ENCODE results near the gene ATRAID.
"Not testable (repeated sequence)": the region's sequence is repeated elsewhere in the genome, so short reads cannot be mapped to it uniquely, and the experiment has no call there.

Gene ATRAID

GRCh38 chr2:27175330-27175729 is 36.5 kb upstream of the ATRAID start:
- Histone ChIP-seq H3K9ac (ENCODE audit: low read length) (no peak overlapping the region), H3K27me3 (replicated peaks; ENCODE audit: insufficient read depth, low read length) (no peaks in the 10 kb centered on the region), H3K27ac (ENCODE audit: low read length) (no peak overlapping the region), H2AFZ (ENCODE audit: low read length) (no peak overlapping the region), H4K20me1 (ENCODE audit: insufficient read depth, low read length) (no peaks in the 10 kb centered on the region), H3K9me3 (replicated peaks; ENCODE audit: insufficient read depth, low read length) (no peaks in the 10 kb centered on the region), H3F3A (ENCODE audit: insufficient read depth, low read length) (no peaks in the 10 kb centered on the region), H3K79me2 (ENCODE audit: low read length) (no peaks in the 10 kb centered on the region), H3K4me2 (ENCODE audit: low read depth, low read length) (no peak overlapping the region), H3K4me3 (ENCODE audit: low read length) (no peak overlapping the region), H3K36me3 (replicated peaks; ENCODE audit: insufficient read depth, low read length) (no peaks in the 10 kb centered on the region), H3K4me1 (ENCODE audit: low read length) (peaks cover 14% of the 10 kb centered on the region), H3K9me2 (replicated peaks; ENCODE audit: insufficient read depth, low read length) (no peaks in the 10 kb centered on the region)
- TF ChIP-seq, protein P1, sequence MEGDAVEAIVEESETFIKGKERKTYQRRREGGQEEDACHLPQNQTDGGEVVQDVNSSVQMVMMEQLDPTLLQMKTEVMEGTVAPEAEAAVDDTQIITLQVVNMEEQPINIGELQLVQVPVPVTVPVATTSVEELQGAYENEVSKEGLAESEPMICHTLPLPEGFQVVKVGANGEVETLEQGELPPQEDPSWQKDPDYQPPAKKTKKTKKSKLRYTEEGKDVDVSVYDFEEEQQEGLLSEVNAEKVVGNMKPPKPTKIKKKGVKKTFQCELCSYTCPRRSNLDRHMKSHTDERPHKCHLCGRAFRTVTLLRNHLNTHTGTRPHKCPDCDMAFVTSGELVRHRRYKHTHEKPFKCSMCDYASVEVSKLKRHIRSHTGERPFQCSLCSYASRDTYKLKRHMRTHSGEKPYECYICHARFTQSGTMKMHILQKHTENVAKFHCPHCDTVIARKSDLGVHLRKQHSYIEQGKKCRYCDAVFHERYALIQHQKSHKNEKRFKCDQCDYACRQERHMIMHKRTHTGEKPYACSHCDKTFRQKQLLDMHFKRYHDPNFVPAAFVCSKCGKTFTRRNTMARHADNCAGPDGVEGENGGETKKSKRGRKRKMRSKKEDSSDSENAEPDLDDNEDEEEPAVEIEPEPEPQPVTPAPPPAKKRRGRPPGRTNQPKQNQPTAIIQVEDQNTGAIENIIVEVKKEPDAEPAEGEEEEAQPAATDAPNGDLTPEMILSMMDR (IDR thresholded peaks at IDR 0.05; ENCODE audit: low read length) = no peak
- TF ChIP-seq EZH2phosphoT487 (IDR thresholded peaks at IDR 0.05; ENCODE audit: low read length) (no peak), EZH2 (optimal IDR thresholded peaks at IDR 0.05; ENCODE audit: low read depth, low read length) (no peak)
- no peak for DNase-seq

- not testable (repeated sequence) for H4K20me1 ChIP-seq (ENCODE audit: insufficient read depth, low read length); H3K27me3 ChIP-seq (replicated peaks; ENCODE audit: insufficient read depth, low read length); H3K9me2 ChIP-seq (replicated peaks; ENCODE audit: insufficient read depth, low read length); H3K79me2 ChIP-seq (ENCODE audit: low read length); H3K4me2 ChIP-seq (ENCODE audit: low read depth, low read length); H3K4me3 ChIP-seq (ENCODE audit: low read length); H3F3A ChIP-seq (ENCODE audit: insufficient read depth, low read length); H3K9ac ChIP-seq (ENCODE audit: low read length); H3K9me3 ChIP-seq (replicated peaks; ENCODE audit: insufficient read depth, low read length); H3K27ac ChIP-seq (ENCODE audit: low read length); H3K36me3 ChIP-seq (replicated peaks; ENCODE audit: insufficient read depth, low read length); H2AFZ ChIP-seq (ENCODE audit: low read length); DNase-seq
- H3K4me1 ChIP-seq (ENCODE audit: low read length) = peaks cover 14% of the 10 kb centered on the region
Measured at GRCh38 chr2:27175781-27176180, 36.1 kb upstream of the ATRAID start.

- H3K9ac ChIP-seq (ENCODE audit: low read length) = no peak overlapping the region
- no peak for DNase-seq
- H4K20me1 ChIP-seq (ENCODE audit: insufficient read depth, low read length) = no peaks in the 10 kb centered on the region
- H3K4me1 ChIP-seq (ENCODE audit: low read length) = peaks cover 14% of the 10 kb centered on the region
- no peaks in the 10 kb centered on the region for H3K79me2 ChIP-seq (ENCODE audit: low read length)
- TF ChIP-seq EZH2 (optimal IDR thresholded peaks at IDR 0.05; ENCODE audit: low read depth, low read length) (no peak), EZH2phosphoT487 (IDR thresholded peaks at IDR 0.05; ENCODE audit: low read length) (no peak)
- TF ChIP-seq, protein P1 (IDR thresholded peaks at IDR 0.05; ENCODE audit: low read length) = no peak
- H3K9me3 ChIP-seq (replicated peaks; ENCODE audit: insufficient read depth, low read length) = no peaks in the 10 kb centered on the region
- no peaks in the 10 kb centered on the region for H3K9me2 ChIP-seq (replicated peaks; ENCODE audit: insufficient read depth, low read length)
- H3K4me3 ChIP-seq (ENCODE audit: low read length) = no peak overlapping the region
- no peaks in the 10 kb centered on the region for H3F3A ChIP-seq (ENCODE audit: insufficient read depth, low read length)
- H2AFZ ChIP-seq (ENCODE audit: low read length) = no peak overlapping the region
- no peak overlapping the region for H3K4me2 ChIP-seq (ENCODE audit: low read depth, low read length)
- H3K36me3 ChIP-seq (replicated peaks; ENCODE audit: insufficient read depth, low read length) = no peaks in the 10 kb centered on the region
- H3K27ac ChIP-seq (ENCODE audit: low read length) = no peak overlapping the region
- H3K27me3 ChIP-seq (replicated peaks; ENCODE audit: insufficient read depth, low read length) = no peaks in the 10 kb centered on the region
Measured at GRCh38 chr2:27177441-27178351, 34.1 kb upstream of the ATRAID start.

- H3K4me3 ChIP-seq (ENCODE audit: low read length) = no peak overlapping the region
- no peak for DNase-seq
- no peaks in the 10 kb centered on the region for H3F3A ChIP-seq (ENCODE audit: insufficient read depth, low read length)
- H3K9ac ChIP-seq (ENCODE audit: low read length) = no peak overlapping the region
- no peaks in the 10 kb centered on the region for H3K36me3 ChIP-seq (replicated peaks; ENCODE audit: insufficient read depth, low read length)
- H3K79me2 ChIP-seq (ENCODE audit: low read length) = no peaks in the 10 kb centered on the region
- peak overlapping the region; percentile 25; the same call in 1 of the 2 replicates for H3K4me2 ChIP-seq (ENCODE audit: low read depth, low read length)
- H3K9me3 ChIP-seq (replicated peaks; ENCODE audit: insufficient read depth, low read length) = no peaks in the 10 kb centered on the region
- H3K27ac ChIP-seq (ENCODE audit: low read length) = no peak overlapping the region
- no peak for TF ChIP-seq EZH2phosphoT487 (IDR thresholded peaks at IDR 0.05; ENCODE audit: low read length)
- no peak for TF ChIP-seq EZH2 (optimal IDR thresholded peaks at IDR 0.05; ENCODE audit: low read depth, low read length)
- TF ChIP-seq, protein P1 (IDR thresholded peaks at IDR 0.05; ENCODE audit: low read length) = no peak
- no peaks in the 10 kb centered on the region for H4K20me1 ChIP-seq (ENCODE audit: insufficient read depth, low read length)
- H3K9me2 ChIP-seq (replicated peaks; ENCODE audit: insufficient read depth, low read length) = no peaks in the 10 kb centered on the region
- H2AFZ ChIP-seq (ENCODE audit: low read length) = no peak overlapping the region
- no peaks in the 10 kb centered on the region for H3K27me3 ChIP-seq (replicated peaks; ENCODE audit: insufficient read depth, low read length)
- H3K4me1 ChIP-seq (ENCODE audit: low read length) = peaks cover 14% of the 10 kb centered on the region
Measured at GRCh38 chr2:27178469-27178868, 33.4 kb upstream of the ATRAID start.
